ENCODE data around the gene CD47.

The CD47 gene

GRCh38 chr3:108114423-108115065 lies 23.7 kb upstream of the CD47 start:
- DNase-seq = no peak

- DNase-seq = no peak
These were observed 23.1 kb upstream of the CD47 start for GRCh38 chr3:108113975-108114374.

DNA sequence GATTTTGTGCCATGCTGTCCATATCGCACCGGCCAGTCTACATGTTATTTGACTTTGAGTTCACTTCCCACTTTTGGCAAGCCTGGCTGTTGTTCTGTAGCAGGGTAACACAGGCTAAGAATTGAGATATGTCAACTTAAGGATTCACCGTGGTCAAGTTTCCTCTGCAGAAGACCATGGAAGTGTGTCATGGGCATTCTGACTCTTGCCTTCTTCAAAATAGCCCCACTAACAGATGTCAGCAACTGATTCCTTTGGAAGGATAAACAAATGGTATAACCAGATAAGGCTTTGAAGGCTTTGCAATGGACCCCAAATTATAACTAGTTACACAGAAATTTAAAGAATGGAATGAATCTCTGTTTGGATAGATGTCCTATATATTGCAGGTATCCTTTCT lies 20.1 kb upstream of the CD47 start:
- no peak for DNase-seq

DNA sequence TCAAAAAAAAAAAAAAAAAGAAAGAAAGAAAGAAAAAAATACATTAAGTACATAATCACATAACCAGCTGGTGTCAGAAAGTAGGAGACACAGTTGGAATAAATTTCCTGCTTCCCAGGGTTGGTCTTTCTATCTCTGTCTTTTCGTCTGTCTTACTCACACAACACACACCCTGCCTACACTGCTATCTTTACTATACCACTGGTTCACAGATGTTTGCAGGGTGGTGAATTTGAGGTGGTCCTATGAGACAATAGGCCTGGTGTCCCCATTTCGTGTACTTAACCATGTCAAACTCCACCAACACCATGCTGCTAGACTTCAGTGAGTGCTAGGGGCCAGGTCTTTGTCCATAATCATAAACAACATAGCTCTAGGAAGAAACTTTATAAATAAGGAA lies 17.6 kb upstream of the CD47 start:
- no peak for DNase-seq

GRCh38 chr3:108106449-108106848 lies 15.6 kb upstream of the CD47 start:
- DNase-seq = no peak

- DNase-seq = peak; percentile 53
These were observed 15.2 kb upstream of the CD47 start for GRCh38 chr3:108106031-108106430.

- no peak for DNase-seq
These were observed 13.3 kb upstream of the CD47 start for GRCh38 chr3:108103886-108104797.

- no peak for DNase-seq
These were observed 12.4 kb upstream of the CD47 start for GRCh38 chr3:108103040-108103751.

- DNase-seq = no peak
These were observed 11.7 kb upstream of the CD47 start for GRCh38 chr3:108102420-108103039.

- no peak for DNase-seq
These were observed 10.3 kb upstream of the CD47 start for GRCh38 chr3:108100906-108101660.

DNA sequence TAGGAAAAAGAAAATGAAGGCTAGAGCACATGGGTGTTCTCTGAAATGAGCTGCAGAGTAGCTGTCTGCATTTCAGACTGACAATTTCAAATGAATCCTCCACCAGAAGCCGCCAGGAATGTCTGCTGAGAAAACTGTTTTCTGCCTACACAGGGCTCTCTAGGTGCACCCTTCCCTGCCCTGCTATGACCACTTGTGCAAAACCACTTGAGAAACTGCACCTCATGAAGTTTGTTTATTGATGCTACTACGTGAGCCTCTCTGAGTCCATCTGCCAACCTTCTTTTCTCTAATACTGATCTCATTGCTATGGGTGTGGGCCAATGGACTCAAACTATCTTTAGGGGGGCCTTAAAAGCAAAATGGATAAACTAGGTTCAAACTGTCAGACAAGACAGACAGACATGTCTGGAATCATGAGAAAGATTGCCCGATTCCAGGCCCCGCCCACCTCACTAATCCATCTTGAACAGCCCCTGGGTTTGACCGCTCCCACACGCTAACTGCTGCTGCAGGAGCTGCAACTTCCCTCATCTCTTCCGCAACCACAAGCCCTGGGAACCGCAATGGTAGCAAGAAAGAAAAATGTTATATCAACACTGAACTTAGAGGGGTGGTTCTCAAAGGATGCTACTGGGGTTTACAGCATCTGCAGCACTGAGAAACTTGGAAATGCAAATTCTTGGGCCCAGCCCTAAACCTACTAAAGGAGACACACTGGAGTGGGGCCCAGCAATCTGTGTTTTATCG lies 9.0 kb upstream of the CD47 start:
- no peak for DNase-seq

DNA sequence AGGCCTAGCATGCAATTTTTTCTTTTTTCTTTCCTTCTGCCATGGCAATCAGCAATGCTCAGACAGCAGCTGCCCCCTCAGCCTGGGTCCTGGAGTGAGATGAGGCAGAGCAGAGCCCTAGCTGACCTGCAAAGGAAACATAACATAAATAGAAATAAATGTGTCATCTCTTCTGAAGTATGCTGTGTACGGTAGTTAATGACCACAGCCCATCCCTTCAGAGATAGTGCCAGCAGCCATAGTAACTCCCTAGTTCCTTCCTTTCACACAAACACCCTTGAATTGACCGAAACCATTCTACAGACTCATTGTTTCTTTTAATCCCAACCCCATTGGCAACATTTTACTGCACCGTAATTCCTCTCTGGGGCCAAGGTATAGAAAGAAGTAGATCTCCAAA lies 8.4 kb upstream of the CD47 start:
- DNase-seq = no peak

- no peak for DNase-seq
These were observed 7.2 kb upstream of the CD47 start for GRCh38 chr3:108098003-108098370.

DNA sequence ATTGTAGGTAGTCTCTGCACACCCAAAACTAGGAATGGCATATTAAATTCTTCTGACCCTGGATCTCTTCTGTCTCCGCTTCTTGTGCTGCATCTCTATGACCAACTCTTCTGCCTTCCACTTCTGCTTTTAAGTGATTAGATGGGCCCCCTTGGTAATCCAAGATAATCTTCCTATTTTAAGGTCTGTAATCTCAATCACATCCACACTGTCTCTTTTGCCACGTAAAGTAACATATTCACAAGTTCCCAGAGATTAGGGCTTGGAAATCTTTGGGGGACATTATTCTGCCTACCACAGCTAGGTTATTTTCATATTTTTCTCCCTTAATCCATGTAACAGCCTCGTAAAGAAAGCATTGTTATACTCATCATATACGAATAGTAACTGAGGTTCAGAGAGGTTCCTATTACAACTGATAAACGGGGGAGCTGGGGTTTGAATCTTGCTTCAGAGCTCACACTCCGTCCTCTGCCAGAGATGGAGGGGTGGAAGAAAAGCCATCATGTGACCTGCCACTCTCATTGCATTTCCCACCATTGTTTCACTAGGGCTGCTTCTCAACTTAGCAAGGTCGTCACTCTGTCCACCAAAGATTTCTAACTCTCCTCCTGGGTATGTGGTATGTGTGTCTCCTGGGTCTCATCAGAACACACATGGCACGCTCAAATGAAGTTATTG lies 6.6 kb upstream of the CD47 start:
- no peak for DNase-seq

DNA sequence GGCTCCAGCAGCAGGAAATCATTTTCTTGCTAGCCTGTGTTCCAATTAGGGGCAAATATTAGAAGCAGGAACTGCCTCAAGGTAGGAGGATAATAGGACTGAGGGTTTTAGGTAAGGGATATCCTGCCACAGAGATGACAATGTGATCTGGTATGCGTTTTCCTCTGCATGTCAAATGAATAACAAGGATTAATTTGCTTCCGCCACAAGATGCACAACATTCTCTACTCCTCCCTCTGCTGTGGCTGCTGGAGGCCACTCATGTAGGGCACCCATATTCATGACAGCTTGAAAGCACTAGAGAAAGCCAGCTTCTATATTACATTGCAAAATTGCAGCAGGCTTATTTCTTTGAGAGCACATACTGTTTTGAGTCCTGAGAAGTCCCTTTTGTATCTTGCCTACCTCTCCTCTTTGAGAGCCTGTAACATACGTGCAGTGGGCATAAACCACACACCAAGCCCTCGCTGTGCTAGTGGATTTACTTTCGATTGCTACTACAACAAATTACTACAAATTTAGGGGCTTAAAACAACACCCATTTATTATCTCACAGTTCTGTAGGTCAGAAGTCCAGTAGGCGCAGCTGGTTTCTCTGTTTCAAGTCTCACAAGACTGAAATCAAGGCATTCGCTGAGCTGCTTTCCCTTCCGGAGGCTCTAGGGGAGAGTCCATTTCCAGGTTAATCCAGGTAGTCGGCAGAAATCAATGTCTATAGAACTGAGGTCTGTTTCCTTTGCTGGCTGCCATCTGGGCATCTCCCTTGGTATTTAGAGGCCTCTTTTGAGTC lies 5.9 kb upstream of the CD47 start:
- no peak for DNase-seq

DNA sequence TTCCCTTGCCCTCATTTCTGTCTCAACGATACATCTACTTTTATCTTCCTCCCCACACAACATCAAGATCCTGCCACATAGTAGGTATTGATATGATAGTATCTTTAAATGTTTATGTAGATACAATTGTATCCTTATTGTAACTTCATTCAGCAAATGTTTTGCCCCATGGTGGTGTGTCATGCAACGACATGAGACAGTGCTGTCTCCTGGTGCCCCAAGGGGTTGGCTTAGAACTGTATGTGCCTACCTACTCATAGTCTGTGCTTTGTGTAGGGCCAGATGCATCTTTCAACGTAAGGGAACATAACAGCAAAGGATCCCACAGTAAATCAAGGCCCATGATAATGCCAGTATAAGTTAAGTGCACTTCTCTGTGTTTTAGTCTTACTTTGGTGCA lies 2.8 kb upstream of the CD47 start:
- DNase-seq = no peak

- no peak for DNase-seq
These were observed 2.2 kb upstream of the CD47 start for GRCh38 chr3:108093021-108093420.

GRCh38 chr3:108092501-108092900 lies 1.7 kb upstream of the CD47 start:
- DNase-seq = no peak

DNA sequence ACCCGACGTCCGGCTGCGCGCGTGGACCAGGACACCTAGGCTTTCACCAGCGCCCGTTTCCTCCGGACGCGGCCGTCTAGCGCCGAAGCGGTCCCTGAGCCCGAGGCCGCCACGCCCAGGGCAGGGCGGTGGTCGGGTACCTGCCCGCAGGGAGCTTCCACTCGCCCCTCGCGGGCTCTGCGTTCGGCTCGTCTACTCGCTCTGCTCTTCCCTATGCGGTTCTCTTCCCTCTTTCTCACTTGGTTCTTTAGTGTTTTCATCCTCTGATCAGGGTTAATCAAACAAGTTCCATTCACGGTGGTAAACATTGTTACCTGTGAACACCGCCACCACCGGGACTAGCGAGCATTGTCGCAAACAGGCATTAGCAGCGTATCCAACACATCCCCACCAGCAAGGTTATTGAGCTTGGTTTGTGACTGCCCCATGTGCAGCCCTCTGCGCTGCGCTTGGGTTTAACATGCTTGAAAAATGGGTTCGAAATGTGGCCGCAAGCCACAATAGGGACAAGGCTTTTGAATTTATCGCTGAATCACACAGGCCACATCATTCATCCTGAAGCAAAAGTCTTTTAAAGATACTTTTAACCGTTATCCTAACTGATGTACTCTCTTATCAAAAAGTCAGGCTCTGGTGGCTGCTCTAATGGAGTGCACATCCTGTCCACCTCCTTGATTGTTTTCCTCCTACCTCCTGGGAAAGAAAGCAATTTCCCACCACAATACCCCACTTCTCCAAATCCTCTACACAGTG lies 843 bp upstream of the CD47 start:
- no peak for DNase-seq
